ENCODE results near the gene DTL.

DTL gene

DNA sequence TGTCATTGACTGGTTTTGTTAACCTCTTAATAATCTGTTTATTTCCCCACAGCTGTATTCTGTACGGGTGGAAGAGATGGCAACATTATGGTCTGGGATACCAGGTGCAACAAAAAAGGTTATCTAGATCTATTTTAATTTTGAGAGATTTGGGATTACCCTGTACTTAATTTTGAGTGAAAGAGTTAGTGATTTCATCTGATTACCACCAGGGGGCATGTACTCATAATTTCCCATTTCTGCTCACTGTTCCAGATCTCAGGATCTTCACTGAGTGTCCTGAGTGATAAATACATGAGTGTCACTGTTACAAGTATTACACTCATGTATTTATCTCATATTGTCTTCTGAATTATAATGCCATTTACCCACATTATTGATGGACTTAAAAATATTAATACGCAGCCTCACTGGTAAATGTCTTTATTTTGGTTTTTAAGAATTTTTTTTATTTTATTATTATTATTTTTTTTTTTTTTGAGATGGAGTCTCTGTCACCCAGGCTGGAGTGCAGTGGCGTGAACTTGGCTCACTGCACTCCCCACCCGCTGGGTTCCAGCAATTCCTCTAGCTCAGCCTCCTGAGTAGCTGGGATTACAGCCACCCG lies 27.4 kb downstream of the DTL start:
- Histone ChIP-seq H3K9me2 (replicated peaks; ENCODE audit: control insufficient read depth, low read length) (no peaks in the 10 kb centered on the region), H3F3A (ENCODE audit: control insufficient read depth, insufficient read depth) (peaks cover 24% of the 10 kb centered on the region), H3K9me3 (ENCODE audit: control insufficient read depth, insufficient read depth, low read length) (no peaks in the 10 kb centered on the region), H3K4me1 (ENCODE audit: control insufficient read depth, low read length) (no peaks in the 10 kb centered on the region), H4K20me1 (ENCODE audit: control insufficient read depth, insufficient read depth, low read depth, low read length) (no peaks in the 10 kb centered on the region), H3K27me3 (ENCODE audit: control insufficient read depth, low read length) (no peaks in the 10 kb centered on the region), H3K4me2 (ENCODE audit: low read length) (no peak overlapping the region), H3K36me3 (ENCODE audit: control insufficient read depth, low read length) (peaks cover 77% of the 10 kb centered on the region), H3K4me3 (ENCODE audit: low read length) (no peak overlapping the region), H3K79me2 (ENCODE audit: control insufficient read depth, low read length) (no peaks in the 10 kb centered on the region), H3K27ac (ENCODE audit: low read depth, low read length) (no peak overlapping the region)
- no peak for TF ChIP-seq EZH2phosphoT487 (IDR thresholded peaks at IDR 0.05; ENCODE audit: borderline replicate concordance, low read length)
- TF ChIP-seq, protein P1, sequence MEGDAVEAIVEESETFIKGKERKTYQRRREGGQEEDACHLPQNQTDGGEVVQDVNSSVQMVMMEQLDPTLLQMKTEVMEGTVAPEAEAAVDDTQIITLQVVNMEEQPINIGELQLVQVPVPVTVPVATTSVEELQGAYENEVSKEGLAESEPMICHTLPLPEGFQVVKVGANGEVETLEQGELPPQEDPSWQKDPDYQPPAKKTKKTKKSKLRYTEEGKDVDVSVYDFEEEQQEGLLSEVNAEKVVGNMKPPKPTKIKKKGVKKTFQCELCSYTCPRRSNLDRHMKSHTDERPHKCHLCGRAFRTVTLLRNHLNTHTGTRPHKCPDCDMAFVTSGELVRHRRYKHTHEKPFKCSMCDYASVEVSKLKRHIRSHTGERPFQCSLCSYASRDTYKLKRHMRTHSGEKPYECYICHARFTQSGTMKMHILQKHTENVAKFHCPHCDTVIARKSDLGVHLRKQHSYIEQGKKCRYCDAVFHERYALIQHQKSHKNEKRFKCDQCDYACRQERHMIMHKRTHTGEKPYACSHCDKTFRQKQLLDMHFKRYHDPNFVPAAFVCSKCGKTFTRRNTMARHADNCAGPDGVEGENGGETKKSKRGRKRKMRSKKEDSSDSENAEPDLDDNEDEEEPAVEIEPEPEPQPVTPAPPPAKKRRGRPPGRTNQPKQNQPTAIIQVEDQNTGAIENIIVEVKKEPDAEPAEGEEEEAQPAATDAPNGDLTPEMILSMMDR (IDR thresholded peaks at IDR 0.05; ENCODE audit: low read depth, low read length, poor library complexity, severe bottlenecking): peak; percentile 70

DNA sequence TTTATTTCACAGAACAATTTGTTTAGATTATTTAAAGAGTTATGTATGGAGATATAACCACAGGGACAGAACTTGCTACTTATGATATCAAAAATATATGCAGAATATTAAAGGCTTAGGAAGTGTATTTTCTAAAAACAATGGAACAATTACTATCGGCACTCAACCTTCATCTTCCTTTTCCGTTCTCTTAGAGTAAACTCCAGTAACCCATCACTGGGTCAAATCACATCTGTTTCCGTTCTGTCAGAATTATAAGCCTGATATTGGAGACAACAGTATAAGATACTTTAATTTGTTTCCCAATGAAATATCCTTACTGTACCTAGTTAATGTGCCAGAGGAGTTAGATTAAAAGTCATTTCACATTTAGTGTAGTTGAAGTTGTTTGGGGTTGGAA lies 32.2 kb downstream of the DTL start:
- H3K4me1 ChIP-seq (ENCODE audit: control insufficient read depth, low read length): no peaks in the 10 kb centered on the region
- no peak overlapping the region for H3K4me3 ChIP-seq (ENCODE audit: low read length)
- H3F3A ChIP-seq (ENCODE audit: control insufficient read depth, insufficient read depth): peaks cover under 1% of the 10 kb centered on the region; the same call in 1 of the 2 replicates
- H4K20me1 ChIP-seq (ENCODE audit: control insufficient read depth, insufficient read depth, low read depth, low read length): no peaks in the 10 kb centered on the region
- H3K9me3 ChIP-seq (ENCODE audit: control insufficient read depth, insufficient read depth, low read length): no peaks in the 10 kb centered on the region
- no peak overlapping the region for H3K4me2 ChIP-seq (ENCODE audit: low read length)
- no peak overlapping the region for H3K27ac ChIP-seq (ENCODE audit: low read depth, low read length)
- no peaks in the 10 kb centered on the region for H3K79me2 ChIP-seq (ENCODE audit: control insufficient read depth, low read length)
- no peaks in the 10 kb centered on the region for H3K27me3 ChIP-seq (ENCODE audit: control insufficient read depth, low read length)
- no peaks in the 10 kb centered on the region for H3K9me2 ChIP-seq (replicated peaks; ENCODE audit: control insufficient read depth, low read length)
- TF ChIP-seq, protein P1 (IDR thresholded peaks at IDR 0.05; ENCODE audit: low read depth, low read length, poor library complexity, severe bottlenecking): no peak
- TF ChIP-seq EZH2phosphoT487 (IDR thresholded peaks at IDR 0.05; ENCODE audit: borderline replicate concordance, low read length): no peak
- peaks cover 88% of the 10 kb centered on the region for H3K36me3 ChIP-seq (ENCODE audit: control insufficient read depth, low read length)

DNA sequence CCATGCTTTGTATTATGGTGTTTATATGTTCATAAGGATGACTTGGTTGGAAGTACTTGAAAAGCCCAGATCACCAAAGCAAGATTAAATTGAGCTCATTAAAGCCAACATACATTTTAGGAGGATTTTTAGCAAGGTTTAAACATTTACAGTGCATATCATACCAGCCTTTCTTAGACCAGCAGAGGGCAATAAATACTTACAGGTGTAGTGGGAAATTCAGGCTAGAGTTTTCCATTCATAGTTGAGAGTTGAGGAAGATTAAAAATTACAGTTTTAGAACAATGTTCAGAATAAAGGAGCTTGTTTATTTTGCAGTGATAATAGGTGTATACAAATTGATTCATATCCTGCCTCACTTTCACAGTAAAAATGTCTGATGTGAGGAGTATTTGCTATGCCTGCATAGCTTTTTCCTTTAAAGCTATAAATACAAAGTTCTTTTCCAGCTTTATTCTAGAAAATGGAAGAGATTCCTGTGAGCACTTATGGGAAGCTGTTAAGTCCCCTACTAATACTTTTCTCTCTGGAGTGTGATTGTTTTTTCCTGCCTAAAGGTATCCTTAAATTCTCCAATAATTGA lies 35.3 kb downstream of the DTL start:
- H3K9me3 ChIP-seq (ENCODE audit: control insufficient read depth, insufficient read depth, low read length): no peaks in the 10 kb centered on the region
- TF ChIP-seq, protein P1 (IDR thresholded peaks at IDR 0.05; ENCODE audit: low read depth, low read length, poor library complexity, severe bottlenecking): peak; percentile 47
- no peak for TF ChIP-seq EZH2phosphoT487 (IDR thresholded peaks at IDR 0.05; ENCODE audit: borderline replicate concordance, low read length)
- no peak overlapping the region for H3K27ac ChIP-seq (ENCODE audit: low read depth, low read length)

More for the DNA sequence above, 35.3 kb downstream of the DTL start:
- H3K27me3 ChIP-seq (ENCODE audit: control insufficient read depth, low read length): no peaks in the 10 kb centered on the region
- no peaks in the 10 kb centered on the region for H3F3A ChIP-seq (ENCODE audit: control insufficient read depth, insufficient read depth)
- no peaks in the 10 kb centered on the region for H3K4me1 ChIP-seq (ENCODE audit: control insufficient read depth, low read length)
- no peak overlapping the region for H3K4me2 ChIP-seq (ENCODE audit: low read length)
- peaks cover 88% of the 10 kb centered on the region for H3K36me3 ChIP-seq (ENCODE audit: control insufficient read depth, low read length)
- no peaks in the 10 kb centered on the region for H3K9me2 ChIP-seq (replicated peaks; ENCODE audit: control insufficient read depth, low read length)
- no peaks in the 10 kb centered on the region for H4K20me1 ChIP-seq (ENCODE audit: control insufficient read depth, insufficient read depth, low read depth, low read length)
- H3K4me3 ChIP-seq (ENCODE audit: low read length): no peak overlapping the region
- no peaks in the 10 kb centered on the region for H3K79me2 ChIP-seq (ENCODE audit: control insufficient read depth, low read length)

Data from DOHH2 (cell line).